IMR-90 (cell line): Measurements from ENCODE around the gene DENND1A. TPM values are rescaled to one million over a fixed set of nuclear protein-coding genes. Genes with fewer than 3 reads are reported as not detected.

Experiments used
- ATAC-seq: fragments of 200-7000 bp; cut with Tn5 transposase; 2 replicates; pipeline ENCODE4 v1.9.1; 2020; ENCODE audit warnings: low read depth, mild to moderate bottlenecking, moderate library complexity
- BruUV-seq: library from RNA; stranded (reverse); fragments of 400-500 nt; replicated peaks from 2 replicates; lab custom pipeline; 2021; lab: Mats Ljungman, UMichigan
- CTCF ChIA-PET: fragments of 300-600 bp; formaldehyde crosslinking; extraction: SDS; loops from one replicate; lab custom pipeline; 2021; ENCODE audit warnings: antibody characterized with exemption; lab: Yijun Ruan, JAX
- POLR2A ChIA-PET: fragments of 300-600 bp; sonication (Branson Sonifier 250); formaldehyde crosslinking; loops from one replicate; lab custom pipeline; 2022; ENCODE audit warnings: antibody characterized with exemption; ENCODE audit not compliant: unreplicated experiment; lab: Charles Lee
- DNase-seq: peaks from one replicate; pipeline ENCODE4 v3.0.0; 2013
- H2AFZ ChIP-seq: replicated peaks from 2 replicates; pipeline ENCODE3; 2013; ENCODE audit warnings: low read length, mild to moderate bottlenecking; ENCODE audit not compliant: poor library complexity
- H2AK5ac ChIP-seq: 2 replicates; pipeline ENCODE4 v1.6.1; 2013; ENCODE audit warnings: low read depth, low read length, inconsistent platforms
- H2AK9ac ChIP-seq: replicated peaks from 2 replicates; pipeline ENCODE3; 2013; ENCODE audit warnings: mild to moderate bottlenecking, low read depth, low read length, moderate library complexity; ENCODE audit not compliant: poor library complexity
- H2BK120ac ChIP-seq: 2 replicates; pipeline ENCODE4 v1.6.1; 2013; ENCODE audit warnings: low read depth, low read length, inconsistent platforms
- H2BK15ac ChIP-seq: 3 replicates; pipeline ENCODE4 v1.6.1; 2013; ENCODE audit warnings: low read depth, low read length, inconsistent platforms
- H2BK20ac ChIP-seq: 2 replicates; pipeline ENCODE4 v1.6.1; 2013; ENCODE audit warnings: low read depth, mild to moderate bottlenecking, inconsistent platforms, low read length, moderate library complexity
- H2BK5ac ChIP-seq: 2 replicates; pipeline ENCODE4 v1.6.1; 2013; ENCODE audit warnings: mild to moderate bottlenecking, low read depth, low read length, inconsistent platforms; ENCODE audit not compliant: poor library complexity, severe bottlenecking
- H3K14ac ChIP-seq: replicated peaks from 2 replicates; pipeline ENCODE4 v1.6.1; 2013; ENCODE audit warnings: low read depth, low read length, inconsistent platforms
- H3K18ac ChIP-seq: 2 replicates; pipeline ENCODE4 v1.6.1; 2013; ENCODE audit warnings: low read depth, low read length, control low read depth
- H3K23ac ChIP-seq: 2 replicates; pipeline ENCODE4 v1.6.1; 2013; ENCODE audit warnings: low read depth, low read length, inconsistent platforms
- H3K27ac ChIP-seq: 2 replicates; pipeline ENCODE4 v1.5.1; 2013; ENCODE audit warnings: mild to moderate bottlenecking, control low read depth, low read length; ENCODE audit not compliant: insufficient read depth
- H3K27me3 ChIP-seq: 2 replicates; pipeline ENCODE4 v1.6.1; 2013; ENCODE audit warnings: low read length; ENCODE audit not compliant: control insufficient read depth, insufficient read depth
- H3K36me3 ChIP-seq: 2 replicates; pipeline ENCODE4 v1.6.1; 2013; ENCODE audit warnings: low read length, mixed read lengths; ENCODE audit not compliant: control insufficient read depth, insufficient read depth
- H3K4ac ChIP-seq: 2 replicates; pipeline ENCODE4 v1.6.1; 2013; ENCODE audit warnings: low read depth, low read length, inconsistent platforms
- H3K4me1 ChIP-seq: 2 replicates; pipeline ENCODE4 v1.6.1; 2013; ENCODE audit warnings: low read length, mixed read lengths; ENCODE audit not compliant: control insufficient read depth, insufficient read depth
- H3K4me2 ChIP-seq: 2 replicates; pipeline ENCODE4 v1.6.1; 2013; ENCODE audit warnings: low read depth, mild to moderate bottlenecking, control low read depth, low read length, moderate library complexity
- H3K4me3 ChIP-seq: 2 replicates; pipeline ENCODE4 v1.5.1; 2013; ENCODE audit warnings: low read depth, mild to moderate bottlenecking, control low read depth, low read length, moderate library complexity; ENCODE audit not compliant: insufficient read depth
- H3K56ac ChIP-seq: 2 replicates; pipeline ENCODE4 v1.6.1; 2013; ENCODE audit warnings: low read length, inconsistent platforms; ENCODE audit not compliant: insufficient read depth; ENCODE audit errors: extremely low read depth
- H3K79me1 ChIP-seq, 2 experiments: 2 replicates each; pipeline ENCODE4 v1.6.1; 2013; ENCODE audit warnings: low read length in 2 of 2, inconsistent platforms in 1 of 2, low read depth in 1 of 2
- H3K9ac ChIP-seq: 2 replicates; pipeline ENCODE4 v1.6.1; 2013; ENCODE audit warnings: low read depth, low read length, control low read depth
- H3K9me1 ChIP-seq: 2 replicates; pipeline ENCODE4 v1.6.1; 2013; ENCODE audit warnings: low read length, inconsistent platforms; ENCODE audit not compliant: insufficient read depth
- H3K9me3 ChIP-seq: 2 replicates; pipeline ENCODE4 v1.6.1; 2013; ENCODE audit warnings: low read length; ENCODE audit not compliant: control insufficient read depth, insufficient read depth
- H4K20me1 ChIP-seq: 2 replicates; pipeline ENCODE4 v1.6.1; 2013; ENCODE audit warnings: low read length, inconsistent platforms; ENCODE audit not compliant: insufficient read depth
- H4K5ac ChIP-seq: 2 replicates; pipeline ENCODE4 v1.6.1; 2013; ENCODE audit warnings: mild to moderate bottlenecking, low read depth, low read length, control low read depth
- H4K8ac ChIP-seq, 2 experiments: 2 replicates each; pipeline ENCODE4 v1.6.1; 2013; ENCODE audit warnings: low read depth in 2 of 2, low read length in 2 of 2, control low read depth in 1 of 2, inconsistent platforms in 1 of 2
- H4K91ac ChIP-seq: 2 replicates; pipeline ENCODE4 v1.6.1; 2013; ENCODE audit warnings: low read depth, low read length, inconsistent platforms; ENCODE audit not compliant: insufficient read depth
- MAZ ChIP-seq: IDR thresholded peaks from 2 replicates; pipeline ENCODE4 v1.6.1; 2012; ENCODE audit warnings: low read depth, mild to moderate bottlenecking, low read length, improper control_type of control experiment, moderate library complexity, borderline replicate concordance
- WGBS, 2 experiments: methylation state at CpG; one replicate each; pipeline versions ENCODE4 v1.1.5 to v1.1.7; 2013; ENCODE audit warnings: missing lambda C conversion rate in 2 of 2; ENCODE audit not compliant: insufficient read length in 1 of 2; ENCODE audit errors: extremely low coverage in 2 of 2; 5-methylcytosine and 5-hydroxymethylcytosine counted together
- dilution Hi-C: fragments of 300-500 bp; cut with HindIII; formaldehyde crosslinking; loops from one replicate; pipeline ENCODE4 v1.14.3; 2018; ENCODE audit warnings: low sequenced_read_pairs; ENCODE audit not compliant: unreplicated experiment
- in situ Hi-C: fragments of 300-500 bp; cut with MboI; formaldehyde crosslinking; loops from 3 replicates; pipeline ENCODE4 v1.14.3; 2019; ENCODE audit warnings: low sequenced_read_pairs, inconsistent platforms, mixed read lengths
- intact Hi-C: fragments of 100-400 bp; cut with micrococcal nuclease; formaldehyde crosslinking; loops from 2 replicates; pipeline ENCODE4 v1.10.0; 2022
- polyA plus RNA-seq, 3 experiments: library from polyadenylated mRNA; depleted of rRNA; stranded (reverse); fragments of >200 nt; gene quantifications; 2 replicates each; pipeline ENCODE4 v1.2.3, GENCODE V29; 2012; ENCODE audit warnings: low replicate concordance in 1 of 3
- total RNA-seq: library from RNA; depleted of rRNA; stranded (reverse); fragments of >200 nt; gene quantifications from 2 replicates; pipeline ENCODE4 v1.2.3, GENCODE V29; 2012

The DENND1A gene
- total and polyA plus RNA-seq, 2 of the 4 experiments (the other 2 are of a cell fraction): 21.4 to 27.6 TPM

- intact Hi-C loops (no loop called here), in situ Hi-C loops (no loop called here), dilution Hi-C loops (no loop called here)
- Histone ChIP-seq H3K9ac (no peak overlapping the region), H3K36me3 (no peaks in the 10 kb centered on the region), H3K23ac (no peak overlapping the region), H2BK120ac (no peak overlapping the region), H3K9me3 (no peaks in the 10 kb centered on the region), H3K79me1 (no peaks in the 10 kb centered on the region), H3K27ac (no peak overlapping the region), H4K20me1 (no peaks in the 10 kb centered on the region), H2AFZ (no peak overlapping the region), H4K91ac (no peak overlapping the region), H2BK20ac (no peak overlapping the region), H2AK9ac (no peak overlapping the region), H4K5ac (no peak overlapping the region), H2BK15ac (no peak overlapping the region), H3K4me3 (no peak overlapping the region), H3K4me2 (no peak overlapping the region), H2BK5ac (no peak overlapping the region), H2AK5ac (no peak overlapping the region), H3K4me1 (no peaks in the 10 kb centered on the region), H4K8ac (no peak overlapping the region), H3K27me3 (no peaks in the 10 kb centered on the region), H3K14ac (no peak overlapping the region), H3K56ac (no peak overlapping the region), H3K4ac (no peak overlapping the region), H3K9me1 (no peaks in the 10 kb centered on the region), H3K18ac (no peak overlapping the region)
- ChIA-PET CTCF (no interaction called here), POLR2A (no interaction called here)
- no peak for DNase-seq
- WGBS, 2 experiments: no CpG with 5 or more reads among the region's 5 CpGs
- no TSS peak for BruUV-seq
- ATAC-seq: no peak
- no peak for TF ChIP-seq MAZ
Measured at GRCh38 chr9:123689701-123690428, 240.1 kb downstream of the DENND1A start.
